ENCODE measurements around the gene MAP3K5.

GRCh38 chr6:136525586-136526195 lies 266.6 kb downstream of the MAP3K5 start:
- no peak for TF ChIP-seq POLR2A (IDR thresholded peaks at IDR 0.05)
- TF ChIP-seq, protein P1, sequence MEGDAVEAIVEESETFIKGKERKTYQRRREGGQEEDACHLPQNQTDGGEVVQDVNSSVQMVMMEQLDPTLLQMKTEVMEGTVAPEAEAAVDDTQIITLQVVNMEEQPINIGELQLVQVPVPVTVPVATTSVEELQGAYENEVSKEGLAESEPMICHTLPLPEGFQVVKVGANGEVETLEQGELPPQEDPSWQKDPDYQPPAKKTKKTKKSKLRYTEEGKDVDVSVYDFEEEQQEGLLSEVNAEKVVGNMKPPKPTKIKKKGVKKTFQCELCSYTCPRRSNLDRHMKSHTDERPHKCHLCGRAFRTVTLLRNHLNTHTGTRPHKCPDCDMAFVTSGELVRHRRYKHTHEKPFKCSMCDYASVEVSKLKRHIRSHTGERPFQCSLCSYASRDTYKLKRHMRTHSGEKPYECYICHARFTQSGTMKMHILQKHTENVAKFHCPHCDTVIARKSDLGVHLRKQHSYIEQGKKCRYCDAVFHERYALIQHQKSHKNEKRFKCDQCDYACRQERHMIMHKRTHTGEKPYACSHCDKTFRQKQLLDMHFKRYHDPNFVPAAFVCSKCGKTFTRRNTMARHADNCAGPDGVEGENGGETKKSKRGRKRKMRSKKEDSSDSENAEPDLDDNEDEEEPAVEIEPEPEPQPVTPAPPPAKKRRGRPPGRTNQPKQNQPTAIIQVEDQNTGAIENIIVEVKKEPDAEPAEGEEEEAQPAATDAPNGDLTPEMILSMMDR (IDR thresholded peaks at IDR 0.05), result no peak
